ENCODE measurements around the gene ZNF608. TPM values are rescaled to one million over a fixed set of nuclear protein-coding genes. Genes with fewer than 3 reads are reported as not detected.

ZNF608 gene
- total and polyA plus RNA-seq, 9 of the 15 experiments (the other 6 are each of a cell fraction or from before 2014, with no cell fraction given), result 0.38 to 1.5 (median 1.00) TPM

GRCh38 chr5:124730381-124730780, 16.1 kb downstream of the ZNF608 start:
- Histone ChIP-seq H3K9ac (ENCODE audit: insufficient read depth in 1 of 2, low read depth in 2 of 2, low read length in 2 of 2) (no peak overlapping the region), H3K79me2 (ENCODE audit: control insufficient read depth, insufficient read depth, low read length) (no peaks in the 10 kb centered on the region), H3K4me3 (no peak overlapping the region), H3K4me1 (replicated peaks in 1 of 2; ENCODE audit: control insufficient read depth in 2 of 2, insufficient read depth in 2 of 2, low read length in 2 of 2) (peaks cover 4 to 6% of the 10 kb centered on the region in 2 experiments; a peak in 3 of 5 replicates), H4K20me1 (replicated peaks; ENCODE audit: control insufficient read depth, insufficient read depth, low read length) (no peaks in the 10 kb centered on the region; the same call in 1 of the 2 replicates), H2AFZ (ENCODE audit: low read depth, low read length) (no peak overlapping the region), H3K36me3 (ENCODE audit: control insufficient read depth, insufficient read depth, low read length) (no peaks in the 10 kb centered on the region), H3K9me1 (ENCODE audit: control insufficient read depth, insufficient read depth, low read length) (no peaks in the 10 kb centered on the region), H3K4me2 (ENCODE audit: insufficient read depth, low read length) (no peak overlapping the region), H3K27me3 (ENCODE audit: control insufficient read depth in 2 of 2, insufficient read depth in 2 of 2, low read length in 2 of 2) (peaks cover 9 to 21% of the 10 kb centered on the region in 2 experiments), H3K9me3 (replicated peaks; ENCODE audit: control insufficient read depth, insufficient read depth, low read depth, low read length) (no peaks in the 10 kb centered on the region), H3K27ac (ENCODE audit: extremely low read depth, low read depth, low read length) (no peak overlapping the region)
- intact Hi-C loops (cut with micrococcal nuclease) (no loop called here), in situ Hi-C loops (cut with MboI) (no loop called here)
- CTCF ChIA-PET (ENCODE audit: low intra/inter-chr PET ratio), result no interaction called here
- POLR2A ChIA-PET, result no interaction called here
- DNase-seq (ENCODE audit: extremely low read depth in 1 of 4, low spot score in 3 of 4), result no peak
- no peak for ATAC-seq
- TF ChIP-seq, protein P1, sequence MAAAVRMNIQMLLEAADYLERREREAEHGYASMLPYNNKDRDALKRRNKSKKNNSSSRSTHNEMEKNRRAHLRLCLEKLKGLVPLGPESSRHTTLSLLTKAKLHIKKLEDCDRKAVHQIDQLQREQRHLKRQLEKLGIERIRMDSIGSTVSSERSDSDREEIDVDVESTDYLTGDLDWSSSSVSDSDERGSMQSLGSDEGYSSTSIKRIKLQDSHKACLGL (CRISPR knock-in tag; IDR thresholded peaks at IDR 0.05; ENCODE audit: borderline replicate concordance, poor library complexity, severe bottlenecking), result no peak
- no peak for TF ChIP-seq HOXB6 (CRISPR knock-in tag; IDR thresholded peaks at IDR 0.05; ENCODE audit: borderline replicate concordance)
- TF ChIP-seq, protein P2, sequence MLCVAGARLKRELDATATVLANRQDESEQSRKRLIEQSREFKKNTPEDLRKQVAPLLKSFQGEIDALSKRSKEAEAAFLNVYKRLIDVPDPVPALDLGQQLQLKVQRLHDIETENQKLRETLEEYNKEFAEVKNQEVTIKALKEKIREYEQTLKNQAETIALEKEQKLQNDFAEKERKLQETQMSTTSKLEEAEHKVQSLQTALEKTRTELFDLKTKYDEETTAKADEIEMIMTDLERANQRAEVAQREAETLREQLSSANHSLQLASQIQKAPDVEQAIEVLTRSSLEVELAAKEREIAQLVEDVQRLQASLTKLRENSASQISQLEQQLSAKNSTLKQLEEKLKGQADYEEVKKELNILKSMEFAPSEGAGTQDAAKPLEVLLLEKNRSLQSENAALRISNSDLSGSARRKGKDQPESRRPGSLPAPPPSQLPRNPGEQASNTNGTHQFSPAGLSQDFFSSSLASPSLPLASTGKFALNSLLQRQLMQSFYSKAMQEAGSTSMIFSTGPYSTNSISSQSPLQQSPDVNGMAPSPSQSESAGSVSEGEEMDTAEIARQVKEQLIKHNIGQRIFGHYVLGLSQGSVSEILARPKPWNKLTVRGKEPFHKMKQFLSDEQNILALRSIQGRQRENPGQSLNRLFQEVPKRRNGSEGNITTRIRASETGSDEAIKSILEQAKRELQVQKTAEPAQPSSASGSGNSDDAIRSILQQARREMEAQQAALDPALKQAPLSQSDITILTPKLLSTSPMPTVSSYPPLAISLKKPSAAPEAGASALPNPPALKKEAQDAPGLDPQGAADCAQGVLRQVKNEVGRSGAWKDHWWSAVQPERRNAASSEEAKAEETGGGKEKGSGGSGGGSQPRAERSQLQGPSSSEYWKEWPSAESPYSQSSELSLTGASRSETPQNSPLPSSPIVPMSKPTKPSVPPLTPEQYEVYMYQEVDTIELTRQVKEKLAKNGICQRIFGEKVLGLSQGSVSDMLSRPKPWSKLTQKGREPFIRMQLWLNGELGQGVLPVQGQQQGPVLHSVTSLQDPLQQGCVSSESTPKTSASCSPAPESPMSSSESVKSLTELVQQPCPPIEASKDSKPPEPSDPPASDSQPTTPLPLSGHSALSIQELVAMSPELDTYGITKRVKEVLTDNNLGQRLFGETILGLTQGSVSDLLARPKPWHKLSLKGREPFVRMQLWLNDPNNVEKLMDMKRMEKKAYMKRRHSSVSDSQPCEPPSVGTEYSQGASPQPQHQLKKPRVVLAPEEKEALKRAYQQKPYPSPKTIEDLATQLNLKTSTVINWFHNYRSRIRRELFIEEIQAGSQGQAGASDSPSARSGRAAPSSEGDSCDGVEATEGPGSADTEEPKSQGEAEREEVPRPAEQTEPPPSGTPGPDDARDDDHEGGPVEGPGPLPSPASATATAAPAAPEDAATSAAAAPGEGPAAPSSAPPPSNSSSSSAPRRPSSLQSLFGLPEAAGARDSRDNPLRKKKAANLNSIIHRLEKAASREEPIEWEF (CRISPR knock-in tag; IDR thresholded peaks at IDR 0.05), result no peak
- no peak for TF ChIP-seq ZNF217 (CRISPR knock-in tag; IDR thresholded peaks at IDR 0.05)
- TF ChIP-seq ZKSCAN8 (CRISPR knock-in tag; IDR thresholded peaks at IDR 0.05), result no peak
- TF ChIP-seq TEAD4 (IDR thresholded peaks at IDR 0.05; ENCODE audit: low read length), result no peak
- TF ChIP-seq TEAD4 (CRISPR knock-in tag; IDR thresholded peaks at IDR 0.05; ENCODE audit: borderline replicate concordance), result no peak
- TF ChIP-seq ZNF586 (CRISPR knock-in tag; conservative IDR thresholded peaks at IDR 0.05), result no peak
- no peak for TF ChIP-seq LARP7 (IDR thresholded peaks at IDR 0.05)
- no peak for TF ChIP-seq ZNF282 (CRISPR knock-in tag; IDR thresholded peaks at IDR 0.05)
- TF ChIP-seq ZNF212 (CRISPR knock-in tag; IDR thresholded peaks at IDR 0.05), result no peak
- no peak for TF ChIP-seq NRF1 (conservative IDR thresholded peaks at IDR 0.05 in 1 of 2, IDR thresholded peaks at IDR 0.05 in 1 of 2)
- TF ChIP-seq ARID2 (IDR thresholded peaks at IDR 0.05), result no peak
- TF ChIP-seq, protein P3, sequence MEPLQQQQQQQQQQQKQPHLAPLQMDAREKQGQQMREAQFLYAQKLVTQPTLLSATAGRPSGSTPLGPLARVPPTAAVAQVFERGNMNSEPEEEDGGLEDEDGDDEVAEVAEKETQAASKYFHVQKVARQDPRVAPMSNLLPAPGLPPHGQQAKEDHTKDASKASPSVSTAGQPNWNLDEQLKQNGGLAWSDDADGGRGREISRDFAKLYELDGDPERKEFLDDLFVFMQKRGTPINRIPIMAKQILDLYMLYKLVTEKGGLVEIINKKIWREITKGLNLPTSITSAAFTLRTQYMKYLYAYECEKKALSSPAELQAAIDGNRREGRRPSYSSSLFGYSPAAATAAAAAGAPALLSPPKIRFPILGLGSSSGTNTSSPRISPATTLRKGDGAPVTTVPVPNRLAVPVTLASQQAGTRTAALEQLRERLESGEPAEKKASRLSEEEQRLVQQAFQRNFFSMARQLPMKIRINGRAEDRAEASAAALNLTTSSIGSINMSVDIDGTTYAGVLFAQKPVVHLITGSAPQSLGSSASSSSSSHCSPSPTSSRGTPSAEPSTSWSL (CRISPR knock-in tag; IDR thresholded peaks at IDR 0.05; ENCODE audit: borderline replicate concordance), result no peak
- 14% methylated on average over 2 of the region's 2 CpGs for WGBS (ENCODE audit: insufficient coverage, low coverage, missing lambda C conversion rate)
- BruUV-seq (replicated peaks), result no TSS peak
- no peak for FAIRE-seq
